Tibial artery (tissue), 4 donors: Measurements from ENCODE around the gene DYNC2H1.

Source experiments
- DNase-seq, 2 donors: peaks; one replicate each; pipeline ENCODE4 v3.0.0-alpha.2; 2019
- H3K27ac ChIP-seq, 2 donors: fragments of 200-600 bp; sonication (generic) in 1 of 2; 1 replicate in 1 of 2; 2 replicates in 1 of 2; pipeline ENCODE4 v1.5.1; 2018 to 2019; ENCODE audit warnings: mild to moderate bottlenecking in 1 of 2
- H3K27me3 ChIP-seq, 2 donors: fragments of 200-600 bp; sonication (generic) in 1 of 2; one replicate each; pipeline versions ENCODE4 v1.5.1 to v1.6.0; 2016 to 2019
- H3K36me3 ChIP-seq, 3 donors: fragments of 200-600 bp; sonication (generic) in 2 of 3; one replicate each; pipeline ENCODE4 v1.5.1; 2016 to 2019; ENCODE audit warnings: mild to moderate bottlenecking in 2 of 3
- H3K4me1 ChIP-seq, 4 donors: fragments of 200-600 bp; sonication (generic) in 2 of 4; 1 replicate in 3 of 4; 2 replicates in 1 of 4; pipeline ENCODE4 v1.5.1; 2016 to 2019
- H3K4me3 ChIP-seq, 2 donors: fragments of 200-600 bp; sonication (generic) in 1 of 2; 1 replicate in 1 of 2; 2 replicates in 1 of 2; pipeline ENCODE4 v1.5.1; 2018 to 2019; ENCODE audit warnings: mild to moderate bottlenecking in 2 of 2
- H3K9me3 ChIP-seq, 3 donors: fragments of 200-600 bp; sonication (generic) in 1 of 3; one replicate each; pipeline ENCODE4 v1.5.1; 2016 to 2019
- intact Hi-C: fragments of 100-400 bp; cut with DNase I; formaldehyde crosslinking; loops from one replicate; pipeline ENCODE4 v1.15.0; 2023; ENCODE audit warnings: low total_unique reads
- TF ChIP-seq, protein P1 (sequence below), 2 experiments: fragments of 200-600 bp in 1 of 2; fragments of 450-650 bp in 1 of 2; IDR thresholded peaks; one replicate each; pipeline ENCODE4 v1.5.1; 2017 to 2019; ENCODE audit warnings: antibody characterized with exemption in 2 of 2, mild to moderate bottlenecking in 1 of 2, moderate library complexity in 1 of 2

Gene DYNC2H1

DNA sequence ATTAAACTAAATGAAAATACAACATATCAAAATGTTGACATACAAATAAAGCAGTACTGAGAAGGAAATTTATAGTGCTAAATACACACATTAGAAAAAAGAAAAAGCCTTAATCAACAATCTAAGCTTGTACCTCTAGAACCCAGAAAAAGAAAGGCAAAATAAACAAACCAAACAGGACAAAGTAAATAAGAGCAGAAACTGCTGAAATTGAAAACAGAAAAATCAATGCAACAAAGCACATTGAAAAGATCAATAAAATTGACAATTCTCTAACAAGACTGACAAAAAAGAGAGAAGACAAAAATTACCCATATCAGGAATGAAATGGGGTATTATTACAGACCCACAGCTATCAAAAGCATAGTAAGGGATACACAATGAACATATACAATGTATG, 38.2 kb upstream of the DYNC2H1 start:
- peaks cover 9 to 11% (median 11%) of the 10 kb centered on the region in 3 donors for H3K36me3 ChIP-seq
- TF ChIP-seq, protein P1, sequence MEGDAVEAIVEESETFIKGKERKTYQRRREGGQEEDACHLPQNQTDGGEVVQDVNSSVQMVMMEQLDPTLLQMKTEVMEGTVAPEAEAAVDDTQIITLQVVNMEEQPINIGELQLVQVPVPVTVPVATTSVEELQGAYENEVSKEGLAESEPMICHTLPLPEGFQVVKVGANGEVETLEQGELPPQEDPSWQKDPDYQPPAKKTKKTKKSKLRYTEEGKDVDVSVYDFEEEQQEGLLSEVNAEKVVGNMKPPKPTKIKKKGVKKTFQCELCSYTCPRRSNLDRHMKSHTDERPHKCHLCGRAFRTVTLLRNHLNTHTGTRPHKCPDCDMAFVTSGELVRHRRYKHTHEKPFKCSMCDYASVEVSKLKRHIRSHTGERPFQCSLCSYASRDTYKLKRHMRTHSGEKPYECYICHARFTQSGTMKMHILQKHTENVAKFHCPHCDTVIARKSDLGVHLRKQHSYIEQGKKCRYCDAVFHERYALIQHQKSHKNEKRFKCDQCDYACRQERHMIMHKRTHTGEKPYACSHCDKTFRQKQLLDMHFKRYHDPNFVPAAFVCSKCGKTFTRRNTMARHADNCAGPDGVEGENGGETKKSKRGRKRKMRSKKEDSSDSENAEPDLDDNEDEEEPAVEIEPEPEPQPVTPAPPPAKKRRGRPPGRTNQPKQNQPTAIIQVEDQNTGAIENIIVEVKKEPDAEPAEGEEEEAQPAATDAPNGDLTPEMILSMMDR (IDR thresholded peaks at IDR 0.05): no peak
- no peaks in the 10 kb centered on the region for H3K27me3 ChIP-seq
- no peak overlapping the region for H3K27ac ChIP-seq
- H3K4me1 ChIP-seq: no peaks in the 10 kb centered on the region
- H3K9me3 ChIP-seq: no peaks in the 10 kb centered on the region
- intact Hi-C loops: no loop called here
- DNase-seq: no peak
- H3K4me3 ChIP-seq: no peak overlapping the region

DNA sequence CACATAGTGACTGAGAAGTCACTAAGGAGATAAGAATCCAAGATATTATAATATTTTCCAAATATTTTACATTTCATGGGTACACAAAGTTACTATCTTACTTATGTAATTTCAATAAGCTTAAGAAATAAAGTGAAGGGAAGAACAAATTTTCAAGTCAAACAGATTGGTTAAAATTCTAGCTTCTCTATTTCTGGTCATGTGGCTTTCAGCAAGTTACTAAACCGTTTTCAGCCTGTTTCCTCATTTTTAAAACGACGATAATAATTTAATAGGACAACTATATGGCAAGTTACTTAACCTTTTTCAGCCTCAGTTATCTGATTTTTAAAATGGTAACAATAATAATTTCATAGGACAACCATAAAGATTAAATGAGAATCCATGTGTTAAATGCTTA, 32.9 kb upstream of the DYNC2H1 start:
- no peak overlapping the region for H3K27ac ChIP-seq
- H3K4me1 ChIP-seq: no peaks in the 10 kb centered on the region
- H3K4me3 ChIP-seq: no peak overlapping the region
- TF ChIP-seq, protein P1 (IDR thresholded peaks at IDR 0.05): no peak
- H3K27me3 ChIP-seq: no peaks in the 10 kb centered on the region
- peaks cover 26 to 49% (median 35%) of the 10 kb centered on the region in 3 donors for H3K36me3 ChIP-seq
- intact Hi-C loops: no loop called here
- H3K9me3 ChIP-seq: no peaks in the 10 kb centered on the region
- DNase-seq: no peak

DNA sequence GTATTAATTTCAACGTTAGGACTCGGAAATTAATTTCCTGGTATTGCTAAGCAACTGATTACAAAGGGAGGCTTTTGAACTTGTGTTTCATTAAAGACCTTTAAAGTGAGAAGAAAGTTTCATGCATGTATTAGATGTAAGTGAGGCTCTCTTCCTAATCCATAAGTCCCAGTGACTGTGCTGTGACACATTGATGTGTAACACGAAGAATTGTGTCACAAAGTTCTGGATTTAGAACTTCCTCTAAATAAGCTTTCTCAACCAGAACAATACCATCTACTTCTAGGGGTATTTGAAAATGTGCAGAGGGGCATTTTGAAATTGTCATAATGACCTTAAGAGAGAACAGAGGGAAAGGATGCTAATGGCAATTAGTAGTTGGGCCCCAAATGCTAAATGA, 31.7 kb upstream of the DYNC2H1 start:
- no peaks in the 10 kb centered on the region for H3K4me1 ChIP-seq
- TF ChIP-seq, protein P1 (IDR thresholded peaks at IDR 0.05): no peak
- no peak for DNase-seq
- no peak overlapping the region for H3K27ac ChIP-seq
- no peaks in the 10 kb centered on the region for H3K9me3 ChIP-seq
- no peaks in the 10 kb centered on the region for H3K27me3 ChIP-seq
- intact Hi-C loops: no loop called here
- H3K36me3 ChIP-seq: peaks cover 26 to 54% (median 41%) of the 10 kb centered on the region in 3 donors
- no peak overlapping the region for H3K4me3 ChIP-seq

DNA sequence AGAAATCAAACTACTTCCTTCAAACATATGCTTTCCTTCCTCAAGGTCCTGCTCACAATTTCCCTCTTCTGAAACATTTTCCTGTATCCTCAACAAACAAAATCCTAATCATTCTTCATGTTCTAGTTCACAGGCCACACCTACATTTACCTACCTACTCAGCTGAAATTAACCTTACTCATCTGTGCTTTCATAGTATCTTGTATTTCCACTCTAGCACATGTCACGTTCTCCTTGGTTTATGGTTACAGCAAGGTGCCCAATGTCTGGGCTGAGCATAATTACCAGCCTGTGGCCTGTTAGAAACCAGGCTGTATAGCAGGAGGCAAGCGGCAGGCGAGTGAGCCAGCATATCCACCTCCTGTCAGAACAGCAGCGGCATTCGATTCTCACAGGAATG, 30.5 kb upstream of the DYNC2H1 start:
- no peaks in the 10 kb centered on the region for H3K9me3 ChIP-seq
- H3K4me3 ChIP-seq: no peak overlapping the region
- DNase-seq: no peak
- TF ChIP-seq, protein P1 (IDR thresholded peaks at IDR 0.05): no peak
- H3K27me3 ChIP-seq: no peaks in the 10 kb centered on the region
- intact Hi-C loops: no loop called here
- peaks cover 33 to 54% (median 43%) of the 10 kb centered on the region in 3 donors for H3K36me3 ChIP-seq
- H3K27ac ChIP-seq: no peak overlapping the region
- H3K4me1 ChIP-seq: no peaks in the 10 kb centered on the region

DNA sequence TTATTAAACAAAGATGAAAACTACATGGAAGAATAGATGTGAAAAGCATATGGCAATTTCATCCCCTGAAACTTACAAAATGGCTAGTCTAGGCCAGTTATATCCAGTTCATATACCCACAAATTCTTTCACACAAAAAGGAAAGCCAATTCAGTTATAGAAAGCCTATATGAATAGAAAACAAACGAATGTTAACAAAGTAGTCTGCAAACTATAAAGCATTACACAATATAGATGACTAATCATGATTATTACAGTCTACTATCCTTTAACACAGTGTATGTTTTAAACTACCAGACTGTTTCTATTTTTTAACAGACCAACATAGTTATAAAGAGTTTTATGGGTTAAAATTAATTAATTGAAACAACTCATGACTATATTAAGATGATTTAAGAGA, 29.4 kb upstream of the DYNC2H1 start:
- no peaks in the 10 kb centered on the region for H3K4me1 ChIP-seq
- no peaks in the 10 kb centered on the region for H3K27me3 ChIP-seq
- TF ChIP-seq, protein P1 (IDR thresholded peaks at IDR 0.05): no peak
- no peaks in the 10 kb centered on the region for H3K9me3 ChIP-seq
- no peak overlapping the region for H3K4me3 ChIP-seq
- H3K27ac ChIP-seq: no peak overlapping the region
- DNase-seq: no peak
- intact Hi-C loops: no loop called here
- peaks cover 33 to 54% (median 36%) of the 10 kb centered on the region in 3 donors for H3K36me3 ChIP-seq

DNA sequence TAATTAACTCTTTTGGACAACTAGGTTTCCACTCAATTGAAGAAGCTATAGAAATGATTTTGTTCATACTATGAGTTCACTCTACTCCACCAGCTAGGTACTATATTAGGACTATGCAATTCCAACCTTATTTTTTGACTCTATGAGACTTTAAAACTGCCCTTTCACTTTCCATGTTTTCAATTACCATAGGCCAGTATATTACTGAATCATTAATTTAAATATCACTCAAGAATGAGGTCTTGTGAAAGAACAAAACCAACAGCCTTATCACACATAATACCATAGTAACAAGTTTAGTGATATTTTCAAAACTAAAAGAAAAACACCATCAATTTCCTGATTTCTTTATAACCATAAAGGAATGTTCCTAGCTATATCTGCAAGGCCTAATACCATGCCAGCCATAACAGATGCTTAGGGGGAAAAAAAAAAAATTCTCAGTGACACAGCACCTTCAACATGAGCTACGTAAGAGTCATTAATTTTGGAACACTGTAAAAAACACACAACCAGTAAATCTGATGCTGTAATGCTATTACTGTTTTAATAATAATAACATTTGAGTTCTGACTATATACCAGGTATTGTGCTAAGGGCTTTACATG, 23.4 kb upstream of the DYNC2H1 start:
- Histone ChIP-seq H3K27me3 (no peaks in the 10 kb centered on the region), H3K4me3 (no peak overlapping the region), H3K9me3 (no peaks in the 10 kb centered on the region), H3K27ac (no peak overlapping the region), H3K36me3 (peaks cover 6 to 11% (median 8%) of the 10 kb centered on the region in 3 donors), H3K4me1 (peaks cover 0 to 17% (median 9%) of the 10 kb centered on the region in 4 donors)
- no peak for DNase-seq
- intact Hi-C loops: no loop called here
- TF ChIP-seq, protein P1 (IDR thresholded peaks at IDR 0.05): no peak
